Spleen (tissue), 11 donors: ENCODE measurements around the gene PTPRG. TPM values are rescaled to one million over a fixed set of nuclear protein-coding genes. Genes with fewer than 3 reads are reported as not detected.

Experiments used
- DNase-seq: peaks from one replicate; pipeline ENCODE4 v3.0.0-alpha.2; 2020
- H3K27ac ChIP-seq, 8 donors: fragments of 200-600 bp; sonication (generic) in 7 of 8; 1 replicate in 4 of 8; 2 replicates in 4 of 8; pipeline versions ENCODE4 v1.5.0 to v1.8.0; 2016 to 2021; ENCODE audit warnings: inconsistent platforms in 4 of 8, mild to moderate bottlenecking in 4 of 8, moderate library complexity in 1 of 8
- H3K27me3 ChIP-seq, 7 donors: fragments of 200-600 bp; sonication (generic) in 6 of 7; replicated peaks in 1 of 7; 1 replicate in 4 of 7; 2 replicates in 3 of 7; pipeline versions ENCODE4 v1.5.0 to v1.8.0; 2016 to 2021; ENCODE audit warnings: inconsistent platforms in 3 of 7, mild to moderate bottlenecking in 1 of 7
- H3K36me3 ChIP-seq, 6 donors: fragments of 200-600 bp; sonication (generic) in 5 of 6; 1 replicate in 4 of 6; 2 replicates in 2 of 6; pipeline versions ENCODE4 v1.5.0 to v1.8.0; 2016 to 2021; ENCODE audit warnings: inconsistent platforms in 2 of 6
- H3K4me1 ChIP-seq, 6 donors: fragments of 200-600 bp; sonication (generic) in 5 of 6; 1 replicate in 3 of 6; 2 replicates in 3 of 6; pipeline versions ENCODE4 v1.5.0 to v1.8.0; 2016 to 2021; ENCODE audit warnings: inconsistent platforms in 3 of 6
- H3K4me3 ChIP-seq, 8 donors: fragments of 200-600 bp; sonication (generic) in 7 of 8; 1 replicate in 4 of 8; 2 replicates in 4 of 8; pipeline versions ENCODE4 v1.5.0 to v1.8.0; 2016 to 2021; ENCODE audit warnings: inconsistent platforms in 4 of 8, mild to moderate bottlenecking in 4 of 8, moderate library complexity in 2 of 8
- H3K9me3 ChIP-seq, 8 donors: fragments of 200-600 bp; sonication (generic) in 7 of 8; 1 replicate in 4 of 8; 2 replicates in 4 of 8; pipeline versions ENCODE4 v1.5.0 to v1.8.0; 2016 to 2021; ENCODE audit warnings: inconsistent platforms in 4 of 8
- POLR2A ChIP-seq, 3 donors: fragments of 450-650 bp; IDR thresholded peaks; one replicate each; pipeline ENCODE4 v1.5.1; 2017; ENCODE audit warnings: antibody characterized with exemption in 3 of 3, mild to moderate bottlenecking in 1 of 3
- POLR2AphosphoS5 ChIP-seq, 3 donors: sonication (generic); formaldehyde crosslinking; IDR thresholded peaks; one replicate each; pipeline ENCODE4 v1.5.1; 2017; ENCODE audit warnings: antibody characterized with exemption in 3 of 3
- WGBS, 5 donors: extraction: QIAGEN DNeasy Blood & Tissue Kit in 3 of 5; methylation state at CpG; one replicate each; pipeline versions ENCODE4 v1.1.5 to v1.1.7; 2013 to 2018; 5-methylcytosine and 5-hydroxymethylcytosine counted together
- intact Hi-C: fragments of 100-400 bp; cut with DNase I; formaldehyde crosslinking; loops from one replicate; pipeline ENCODE4 v1.15.0; 2023; ENCODE audit warnings: low total_unique reads
- polyA plus RNA-seq, 3 donors: library from polyadenylated mRNA; stranded (reverse); fragments of 200-250 nt; gene quantifications; one replicate each; pipeline ENCODE4 v1.2.1, GENCODE V29; 2013
- total RNA-seq, 7 donors: library from RNA; depleted of rRNA in 3 of 7; stranded (reverse); fragments of >200 nt in 3 of 7; fragmentation: NEBNext Ultra II Directional in 4 of 7; extraction: Animal tissue kit (Norgen Biotek cat#: 25700) in 4 of 7; gene quantifications; one replicate each; pipeline versions ENCODE4 v1.1.0 to v1.2.1, GENCODE V29; 2016 to 2021
- TF ChIP-seq, protein P1 (sequence below), 11 experiments: fragments of 200-600 bp in 7 of 11; fragments of 450-650 bp in 4 of 11; sonication (generic) in 4 of 11; IDR thresholded peaks in 8 of 11; conservative IDR thresholded peaks in 3 of 11; 1 replicate in 7 of 11; 2 replicates in 4 of 11; pipeline versions ENCODE4 v1.4.0 to v1.8.0; 2016 to 2021; ENCODE audit warnings: antibody characterized with exemption in 11 of 11, inconsistent platforms in 4 of 11, mild to moderate bottlenecking in 1 of 11
- donor health status: healthy with polysubstance abuse.
- donor health status: DM: no; HTN: no; CAD: no; lungs with moderate emphysema.
- donor health status: DM: no; HTN: no; CAD: no.
- donor health status: Bipolar disorder and iron deficiency.
- donor health status: healthy.
- donor health status: DM: no; HTN: no; CAD: no.
- donor health status: DM: yes; HTN: yes; CAD: no.

Gene PTPRG
- total and polyA plus RNA-seq, 10 donors: 0.89 to 77.0 (median 34.5) TPM

DNA sequence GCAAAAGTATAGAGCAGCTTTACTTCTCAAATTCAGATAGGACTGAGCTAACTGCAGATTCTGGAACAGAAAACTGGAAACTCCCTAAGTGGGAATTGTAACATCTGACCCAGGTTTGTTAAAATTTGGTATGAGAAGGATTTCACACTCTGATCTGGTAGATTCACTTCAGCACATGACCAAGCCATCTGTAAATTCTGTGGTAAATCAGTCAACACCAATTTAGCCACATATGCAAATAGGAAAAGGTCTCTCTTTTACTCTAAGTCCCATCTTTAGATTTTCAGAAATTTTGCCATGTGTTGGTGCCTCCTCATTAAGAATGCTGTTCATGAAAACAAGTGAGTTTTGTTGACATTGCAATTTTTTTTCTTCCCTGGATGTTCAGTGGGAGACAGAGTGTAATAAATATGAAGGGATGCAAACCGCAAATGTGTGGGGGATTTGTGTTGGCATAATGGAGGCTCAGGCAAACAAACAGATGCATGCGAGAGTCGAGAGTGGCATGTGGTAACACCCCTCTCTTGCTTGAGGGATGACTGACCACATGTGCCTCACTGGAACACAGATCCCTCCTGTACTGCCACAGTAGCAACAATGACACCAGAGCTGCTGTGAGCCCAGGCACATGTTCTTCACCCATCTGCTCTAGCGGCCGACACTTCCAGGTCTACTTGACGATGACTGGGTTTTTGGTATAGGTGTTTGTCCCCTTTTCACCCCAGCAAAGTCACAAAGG lies 665.4 kb downstream of the PTPRG start:
- no peaks in the 10 kb centered on the region for H3K27me3 ChIP-seq
- WGBS, 5 donors: 91 to 95% (median 93%) methylated on average over 6 of the region's 6 CpGs

DNA sequence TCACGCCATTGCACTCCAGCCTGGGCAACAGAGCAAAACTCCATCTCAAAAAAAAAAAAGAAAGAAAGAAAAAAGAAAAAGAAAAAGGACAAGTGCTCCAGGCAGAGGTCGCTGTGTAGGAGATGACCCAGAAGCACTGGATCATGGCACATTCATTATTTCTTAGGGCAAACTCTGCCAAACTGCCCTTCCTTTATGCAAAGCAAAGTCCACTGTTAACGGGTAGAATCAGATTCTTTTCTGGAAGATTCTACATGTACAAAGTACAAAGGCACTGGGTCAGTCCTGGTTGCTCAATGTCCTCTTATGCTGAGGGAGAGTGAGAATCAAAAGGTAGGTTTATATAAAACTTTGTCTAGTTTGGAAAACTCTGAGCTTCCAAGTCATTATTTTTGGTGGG lies 667.1 kb downstream of the PTPRG start:
- no peaks in the 10 kb centered on the region for H3K36me3 ChIP-seq
- H3K27me3 ChIP-seq: no peaks in the 10 kb centered on the region
- H3K4me1 ChIP-seq: no peaks in the 10 kb centered on the region
- intact Hi-C loops: no loop called here
- H3K4me3 ChIP-seq: no peak overlapping the region
- H3K27ac ChIP-seq: no peak overlapping the region
- DNase-seq: no peak
- WGBS, 5 donors: 81 to 94% (median 86%) methylated on average over 3 of the region's 3 CpGs
- TF ChIP-seq POLR2AphosphoS5 (IDR thresholded peaks at IDR 0.05): no peak
- no peak for TF ChIP-seq POLR2A (IDR thresholded peaks at IDR 0.05)
- TF ChIP-seq, protein P1, sequence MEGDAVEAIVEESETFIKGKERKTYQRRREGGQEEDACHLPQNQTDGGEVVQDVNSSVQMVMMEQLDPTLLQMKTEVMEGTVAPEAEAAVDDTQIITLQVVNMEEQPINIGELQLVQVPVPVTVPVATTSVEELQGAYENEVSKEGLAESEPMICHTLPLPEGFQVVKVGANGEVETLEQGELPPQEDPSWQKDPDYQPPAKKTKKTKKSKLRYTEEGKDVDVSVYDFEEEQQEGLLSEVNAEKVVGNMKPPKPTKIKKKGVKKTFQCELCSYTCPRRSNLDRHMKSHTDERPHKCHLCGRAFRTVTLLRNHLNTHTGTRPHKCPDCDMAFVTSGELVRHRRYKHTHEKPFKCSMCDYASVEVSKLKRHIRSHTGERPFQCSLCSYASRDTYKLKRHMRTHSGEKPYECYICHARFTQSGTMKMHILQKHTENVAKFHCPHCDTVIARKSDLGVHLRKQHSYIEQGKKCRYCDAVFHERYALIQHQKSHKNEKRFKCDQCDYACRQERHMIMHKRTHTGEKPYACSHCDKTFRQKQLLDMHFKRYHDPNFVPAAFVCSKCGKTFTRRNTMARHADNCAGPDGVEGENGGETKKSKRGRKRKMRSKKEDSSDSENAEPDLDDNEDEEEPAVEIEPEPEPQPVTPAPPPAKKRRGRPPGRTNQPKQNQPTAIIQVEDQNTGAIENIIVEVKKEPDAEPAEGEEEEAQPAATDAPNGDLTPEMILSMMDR (IDR thresholded peaks at IDR 0.05 in 8 of 11, conservative IDR thresholded peaks at IDR 0.05 in 3 of 11): no peak
- no peaks in the 10 kb centered on the region for H3K9me3 ChIP-seq

More for the DNA sequence above, 665.4 kb downstream of the PTPRG start:
- no peak for DNase-seq
- intact Hi-C loops: no loop called here
- TF ChIP-seq POLR2AphosphoS5 (IDR thresholded peaks at IDR 0.05) (no peak), POLR2A (IDR thresholded peaks at IDR 0.05) (no peak)
- TF ChIP-seq, protein P1 (IDR thresholded peaks at IDR 0.05 in 8 of 11, conservative IDR thresholded peaks at IDR 0.05 in 3 of 11): no peak
- H3K4me3 ChIP-seq: no peak overlapping the region
- peaks cover 0 to 10% (median 0%) of the 10 kb centered on the region in 6 donors for H3K36me3 ChIP-seq
- no peak overlapping the region for H3K27ac ChIP-seq
- no peaks in the 10 kb centered on the region for H3K9me3 ChIP-seq
- no peaks in the 10 kb centered on the region for H3K4me1 ChIP-seq

DNA sequence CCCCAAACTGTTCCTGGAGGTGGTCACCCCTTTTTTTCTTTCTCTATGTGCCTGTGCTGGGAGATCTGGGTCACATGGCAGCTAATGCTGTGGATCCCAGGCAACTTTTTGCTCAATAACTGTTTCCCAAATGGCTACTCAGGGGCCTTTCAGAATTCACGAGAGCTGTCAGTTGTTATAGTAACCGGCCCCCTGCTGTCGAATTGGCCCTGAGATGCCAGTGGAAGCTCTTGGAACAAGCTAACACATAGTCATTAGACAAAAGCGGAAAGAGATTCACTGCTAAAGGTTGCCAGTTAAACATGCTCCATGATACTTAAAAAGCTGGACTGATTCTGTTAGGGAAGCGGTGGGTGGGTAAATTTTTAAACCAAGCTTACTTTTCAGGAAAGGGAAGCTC lies 667.8 kb downstream of the PTPRG start:
- no peak overlapping the region for H3K4me3 ChIP-seq
- no peaks in the 10 kb centered on the region for H3K27me3 ChIP-seq
- DNase-seq: no peak
- H3K4me1 ChIP-seq: no peaks in the 10 kb centered on the region
- intact Hi-C loops: no loop called here
- TF ChIP-seq POLR2A (IDR thresholded peaks at IDR 0.05): no peak
- TF ChIP-seq, protein P1 (IDR thresholded peaks at IDR 0.05 in 8 of 11, conservative IDR thresholded peaks at IDR 0.05 in 3 of 11): no peak
- no peak for TF ChIP-seq POLR2AphosphoS5 (IDR thresholded peaks at IDR 0.05)
- H3K9me3 ChIP-seq: no peaks in the 10 kb centered on the region
- no peaks in the 10 kb centered on the region for H3K36me3 ChIP-seq
- no peak overlapping the region for H3K27ac ChIP-seq
- WGBS, 5 donors: 78 to 91% (median 90%) methylated on average over 5 of the region's 5 CpGs

DNA sequence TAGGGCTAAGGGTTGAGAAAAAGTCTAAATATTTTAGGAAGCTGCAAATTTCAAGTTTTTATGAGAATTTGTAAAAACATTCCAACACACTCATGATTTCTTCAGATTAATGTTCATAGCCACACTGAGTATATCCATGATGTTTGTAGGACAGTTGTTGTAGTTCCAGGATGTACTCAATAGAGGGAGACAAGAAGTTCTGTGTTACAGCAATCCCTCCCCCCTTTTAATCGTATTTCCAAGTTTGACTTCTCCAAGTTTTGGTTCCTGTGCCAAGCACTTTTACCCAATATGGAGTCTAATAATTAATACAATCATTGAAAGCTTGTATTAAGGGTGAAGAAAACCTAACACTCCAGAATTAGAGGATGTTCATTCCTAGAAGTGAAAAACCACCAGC lies 668.5 kb downstream of the PTPRG start:
- Histone ChIP-seq H3K4me1 (no peaks in the 10 kb centered on the region), H3K27ac (no peak overlapping the region), H3K9me3 (no peaks in the 10 kb centered on the region), H3K27me3 (no peaks in the 10 kb centered on the region), H3K36me3 (no peaks in the 10 kb centered on the region), H3K4me3 (no peak overlapping the region)
- DNase-seq: no peak
- intact Hi-C loops: no loop called here
- TF ChIP-seq, protein P1 (IDR thresholded peaks at IDR 0.05 in 8 of 11, conservative IDR thresholded peaks at IDR 0.05 in 3 of 11): no peak
- TF ChIP-seq POLR2A (IDR thresholded peaks at IDR 0.05) (no peak), POLR2AphosphoS5 (IDR thresholded peaks at IDR 0.05) (no peak)
- 59 to 69% (median 68%) methylated on average over 1 of the region's 1 CpG for WGBS, 5 donors
